GM23338 (cell line): Measurements from ENCODE around the gene RALGPS1.

Source experiments
- CREB1 ChIP-seq: fragments of 250-450 bp; sonication (Bioruptor Pico); IDR thresholded peaks from 2 replicates; pipeline ENCODE4 v1.5.0; 2020; ENCODE audit warnings: low read depth, mild to moderate bottlenecking, moderate library complexity
- ETS1 ChIP-seq: IDR thresholded peaks from 2 replicates; pipeline ENCODE4 v1.6.1; 2016; ENCODE audit warnings: antibody characterized with exemption
- EZH2 ChIP-seq: fragments of 200-600 bp; sonication (generic); IDR thresholded peaks from one replicate; pipeline ENCODE4 v1.8.0; 2017; ENCODE audit warnings: antibody characterized with exemption, mild to moderate bottlenecking, low read depth; ENCODE audit not compliant: unreplicated experiment
- EZH2phosphoT487 ChIP-seq: fragments of 200-600 bp; sonication (generic); IDR thresholded peaks from one replicate; pipeline ENCODE4 v1.8.1; 2018; ENCODE audit warnings: antibody characterized with exemption; ENCODE audit not compliant: unreplicated experiment
- JUNB ChIP-seq: IDR thresholded peaks from one replicate; pipeline ENCODE4 v1.6.1; 2016; ENCODE audit warnings: antibody characterized with exemption; ENCODE audit not compliant: unreplicated experiment
- NANOG ChIP-seq: IDR thresholded peaks from 2 replicates; pipeline ENCODE4 v1.6.1; 2016; ENCODE audit warnings: antibody characterized with exemption, borderline replicate concordance
- POLR2AphosphoS5 ChIP-seq: IDR thresholded peaks from 2 replicates; pipeline ENCODE4 v1.6.1; 2016; ENCODE audit warnings: antibody characterized with exemption, low read depth
- REST ChIP-seq: IDR thresholded peaks from one replicate; pipeline ENCODE4 v1.6.1; 2018; ENCODE audit warnings: antibody characterized with exemption; ENCODE audit not compliant: unreplicated experiment
- STAT1 ChIP-seq: IDR thresholded peaks from one replicate; pipeline ENCODE4 v1.6.1; 2016; ENCODE audit warnings: antibody characterized with exemption; ENCODE audit not compliant: unreplicated experiment
- ZNF114 ChIP-seq: fragments of 250-450 bp; sonication (Bioruptor Pico); IDR thresholded peaks from 2 replicates; pipeline ENCODE4 v1.5.0; 2020; ENCODE audit warnings: mild to moderate bottlenecking, moderate library complexity
- ZNF331 ChIP-seq: fragments of 250-450 bp; sonication (Bioruptor Pico); IDR thresholded peaks from 2 replicates; pipeline ENCODE4 v1.5.0; 2020; ENCODE audit warnings: low read depth, mild to moderate bottlenecking, moderate library complexity
- ZNF462 ChIP-seq: fragments of 250-450 bp; sonication (Bioruptor Pico); IDR thresholded peaks from 2 replicates; pipeline ENCODE4 v1.5.0; 2020; ENCODE audit warnings: mild to moderate bottlenecking, moderate library complexity
- TF ChIP-seq, protein P1 (sequence below), 2 experiments: fragments of 200-600 bp in 1 of 2; sonication (generic) in 1 of 2; conservative IDR thresholded peaks; 2 replicates each; pipeline versions ENCODE4 v1.5.1 to v1.6.1; 2016 to 2017; ENCODE audit warnings: antibody characterized with exemption in 2 of 2, low read depth in 2 of 2, mild to moderate bottlenecking in 2 of 2, moderate library complexity in 1 of 2

GRCh38 chr9:127175319-127175715, 260.7 kb downstream of the RALGPS1 start:
- TF ChIP-seq, protein P1, sequence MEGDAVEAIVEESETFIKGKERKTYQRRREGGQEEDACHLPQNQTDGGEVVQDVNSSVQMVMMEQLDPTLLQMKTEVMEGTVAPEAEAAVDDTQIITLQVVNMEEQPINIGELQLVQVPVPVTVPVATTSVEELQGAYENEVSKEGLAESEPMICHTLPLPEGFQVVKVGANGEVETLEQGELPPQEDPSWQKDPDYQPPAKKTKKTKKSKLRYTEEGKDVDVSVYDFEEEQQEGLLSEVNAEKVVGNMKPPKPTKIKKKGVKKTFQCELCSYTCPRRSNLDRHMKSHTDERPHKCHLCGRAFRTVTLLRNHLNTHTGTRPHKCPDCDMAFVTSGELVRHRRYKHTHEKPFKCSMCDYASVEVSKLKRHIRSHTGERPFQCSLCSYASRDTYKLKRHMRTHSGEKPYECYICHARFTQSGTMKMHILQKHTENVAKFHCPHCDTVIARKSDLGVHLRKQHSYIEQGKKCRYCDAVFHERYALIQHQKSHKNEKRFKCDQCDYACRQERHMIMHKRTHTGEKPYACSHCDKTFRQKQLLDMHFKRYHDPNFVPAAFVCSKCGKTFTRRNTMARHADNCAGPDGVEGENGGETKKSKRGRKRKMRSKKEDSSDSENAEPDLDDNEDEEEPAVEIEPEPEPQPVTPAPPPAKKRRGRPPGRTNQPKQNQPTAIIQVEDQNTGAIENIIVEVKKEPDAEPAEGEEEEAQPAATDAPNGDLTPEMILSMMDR (conservative IDR thresholded peaks at IDR 0.05; ENCODE audit: low read depth in 2 of 2) = no peak
- no peak for TF ChIP-seq REST
- TF ChIP-seq POLR2AphosphoS5 = no peak
- no peak for TF ChIP-seq EZH2
- no peak for TF ChIP-seq EZH2phosphoT487
- TF ChIP-seq ZNF114 (CRISPR knock-in tag) = no peak
- TF ChIP-seq STAT1 = no peak
- TF ChIP-seq CREB1 = no peak
- no peak for TF ChIP-seq JUNB
- TF ChIP-seq ETS1 = no peak
- no peak for TF ChIP-seq ZNF462 (CRISPR knock-in tag)
- TF ChIP-seq NANOG = no peak
- no peak for TF ChIP-seq ZNF331
